Articular chondrocyte of knee joint (primary cell): ENCODE measurements around the gene ITGB1BP1. TPM values are rescaled to one million over a fixed set of nuclear protein-coding genes. Genes with fewer than 3 reads are reported as not detected.

Source experiments
- total RNA-seq: library from RNA; depleted of rRNA; stranded (reverse); fragments of >200 nt; gene quantifications from 2 replicates; pipeline ENCODE4 v1.2.3, GENCODE V29; 2012

The ITGB1BP1 gene
- 52.4 and 55.7 TPM in 2 replicates for total RNA-seq

DNA sequence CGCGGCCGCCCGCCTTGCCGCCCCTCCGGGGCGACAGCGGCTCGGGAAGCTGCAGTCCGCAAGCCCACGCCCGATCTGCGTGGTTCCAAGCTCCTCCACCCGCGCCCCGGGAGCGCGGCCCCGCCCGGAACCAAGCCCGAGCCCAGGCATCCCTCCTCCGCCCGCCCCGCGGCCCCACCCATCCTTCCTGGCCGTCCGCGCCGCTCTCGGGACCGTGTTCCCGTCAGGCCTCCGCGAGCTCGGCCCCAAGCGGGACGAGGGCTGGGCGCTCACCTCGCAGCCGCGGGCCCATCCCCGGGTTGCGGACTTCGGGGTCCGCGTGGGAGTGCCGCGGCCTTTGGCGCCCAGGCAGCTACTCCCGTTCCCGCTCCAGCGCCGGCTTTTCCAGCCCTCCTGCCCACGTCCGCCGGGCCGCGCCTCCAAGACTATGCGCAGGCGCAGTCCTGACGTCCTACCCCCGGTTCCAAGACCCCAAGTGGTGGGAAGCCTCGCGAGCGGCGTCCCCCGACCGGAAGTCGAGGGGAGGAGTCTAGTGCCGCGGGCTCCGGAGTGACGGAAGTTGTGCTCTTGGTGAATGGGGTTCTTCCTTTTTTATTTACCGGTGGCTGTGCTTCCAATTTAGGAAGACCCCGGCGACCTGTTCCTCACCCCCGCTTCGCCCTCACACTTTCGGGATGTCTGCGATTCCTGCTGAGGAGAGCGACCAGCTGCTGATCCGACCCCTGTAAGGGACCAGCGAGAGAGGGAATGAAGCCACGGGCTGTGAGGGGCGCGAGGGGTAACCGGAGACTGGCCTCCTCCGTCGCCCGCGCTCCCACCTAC, at the start of gene ITGB1BP1, which contains the start of gene CPSF3:
TSS of gene ITGB1BP1 (minus strand) at position 429 of the 822 bp plus-strand sequence. CDS start 4,831 bp downstream, outside the sequence.
TSS of gene CPSF3 (plus strand) at position 555 of the 822 bp plus-strand sequence. CDS start at position 675, 120 bp downstream.

Other genes with a start within 250 kb of the ITGB1BP1 start
- 66.1 and 69.8 TPM in 2 replicates for gene ASAP2, start 216.7 kb downstream of the ITGB1BP1 start, total RNA-seq
- gene CPSF3, start 126 bp upstream of the ITGB1BP1 start, total RNA-seq: 41.9 and 47.8 TPM in 2 replicates
- gene IAH1, start 51.0 kb upstream of the ITGB1BP1 start, total RNA-seq: 56.4 and 71.2 TPM in 2 replicates
- 48.4 and 52.9 TPM in 2 replicates for gene ADAM17, start 132.3 kb upstream of the ITGB1BP1 start, total RNA-seq
- 371 and 392 TPM in 2 replicates for gene YWHAQ, start 207.5 kb upstream of the ITGB1BP1 start, total RNA-seq